ENCODE results near the gene TDRD7.

TDRD7 gene

DNA sequence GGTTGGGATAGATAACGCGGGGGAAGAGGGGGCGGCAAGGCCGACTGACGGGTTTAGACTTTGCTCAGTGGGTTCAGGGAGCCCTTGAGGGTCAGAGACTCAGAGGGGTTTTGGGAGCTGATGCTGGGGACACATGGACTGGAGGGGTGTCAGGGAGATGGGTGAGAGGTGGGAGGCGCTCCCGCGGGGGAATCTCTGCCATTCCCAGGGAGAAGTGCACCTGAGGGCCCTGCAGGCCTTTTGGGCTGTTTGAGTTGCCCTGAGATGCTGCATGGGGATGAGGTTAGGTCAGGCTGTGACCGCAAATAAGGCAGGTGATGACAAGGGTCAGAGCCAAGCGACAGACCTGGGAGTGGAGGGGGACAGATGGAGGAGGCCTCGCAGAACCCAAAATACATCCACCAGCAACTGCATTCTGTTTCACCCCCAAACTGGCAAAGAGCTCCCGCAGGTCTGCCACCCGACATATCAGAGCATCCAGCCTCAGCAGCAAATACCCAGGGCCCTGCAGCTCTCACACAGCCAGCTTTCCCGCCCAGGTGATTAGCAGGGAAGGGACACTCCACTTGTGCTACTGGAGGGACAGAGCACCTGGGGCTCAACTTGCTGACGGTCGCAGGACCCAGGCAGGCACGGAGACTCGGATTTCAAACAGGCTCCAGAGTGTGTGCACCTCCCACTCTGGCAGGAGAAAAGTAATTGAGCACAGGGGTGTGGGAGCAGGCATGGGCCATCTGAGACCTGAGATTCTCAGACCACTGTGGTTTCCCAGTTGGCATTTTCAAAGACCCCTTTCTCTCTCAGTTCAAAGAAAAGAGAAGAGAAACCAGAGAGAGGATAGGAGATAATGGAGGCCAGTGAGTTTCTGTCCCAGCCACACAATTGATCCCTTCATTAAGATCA, 116.0 kb downstream of the TDRD7 start:
- no peak for DNase-seq (ENCODE audit: low read depth)

DNA sequence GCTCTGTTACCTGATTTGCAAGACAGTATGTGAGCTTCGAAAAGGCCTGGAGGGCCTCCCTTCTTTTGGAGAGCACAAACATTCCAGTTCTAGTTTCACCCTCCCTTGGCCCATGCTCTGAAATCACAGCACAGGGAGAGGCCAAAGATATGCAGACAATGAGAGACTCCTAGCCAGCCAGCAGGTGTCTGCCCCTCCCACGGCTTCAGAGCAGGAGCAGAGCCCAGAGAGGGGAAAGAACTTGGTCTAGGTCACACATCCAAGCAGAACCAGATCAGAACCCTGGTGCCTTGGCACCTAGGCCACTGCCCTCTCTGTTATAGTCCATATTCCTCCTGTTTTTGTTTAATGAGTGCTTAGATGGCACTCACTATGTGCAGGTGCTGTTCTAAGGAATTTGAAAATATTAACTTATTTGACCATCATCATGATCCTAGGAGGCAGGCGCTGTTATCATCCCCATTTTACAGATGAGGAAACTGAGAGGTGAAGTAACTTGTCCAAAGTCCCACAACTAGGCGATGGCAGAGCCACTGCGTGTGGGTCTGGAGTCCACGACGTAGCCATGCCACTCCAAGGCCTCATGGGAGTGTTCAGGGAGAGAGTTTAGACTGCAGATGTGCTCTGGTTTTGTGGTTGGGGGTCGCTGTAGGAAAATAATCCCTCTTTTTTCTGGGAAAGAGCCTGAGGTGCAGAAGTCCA, 116.8 kb downstream of the TDRD7 start:
- no peak for DNase-seq (ENCODE audit: low read depth)

DNA sequence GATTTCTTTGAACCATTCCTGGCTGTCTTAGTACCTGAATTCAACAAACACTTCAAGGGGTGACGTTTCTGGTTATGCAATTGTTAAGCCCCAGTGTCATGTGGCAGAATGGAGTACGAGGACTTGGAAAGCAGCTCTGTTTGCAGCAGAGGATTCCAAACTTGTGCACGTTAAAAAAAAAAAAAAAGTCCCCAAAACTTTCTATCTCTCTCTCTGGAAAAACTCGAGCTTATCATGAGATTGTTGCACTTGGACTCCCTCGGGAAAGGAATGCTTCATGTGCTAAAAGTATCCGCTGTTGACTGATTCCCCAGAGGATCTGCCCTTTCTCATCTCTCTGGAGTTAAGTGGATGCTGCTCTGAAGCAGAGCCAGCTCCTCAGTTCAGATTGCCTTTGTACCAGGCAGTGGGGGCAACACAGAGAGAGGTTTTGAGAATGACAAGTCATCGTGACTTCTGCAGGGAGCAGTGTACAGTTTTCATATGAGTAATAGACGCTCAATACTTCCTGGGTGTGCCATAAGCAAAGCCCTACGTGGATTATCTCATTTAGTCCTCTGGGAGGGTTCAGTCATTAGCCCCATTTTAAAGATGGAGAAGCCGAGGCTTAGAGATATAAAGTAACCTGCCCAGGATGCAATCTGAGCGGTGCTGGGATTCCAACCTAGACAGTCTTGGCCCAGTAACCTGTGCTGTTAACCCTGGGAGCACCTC, 117.6 kb downstream of the TDRD7 start:
- DNase-seq (ENCODE audit: low read depth) = no peak

DNA sequence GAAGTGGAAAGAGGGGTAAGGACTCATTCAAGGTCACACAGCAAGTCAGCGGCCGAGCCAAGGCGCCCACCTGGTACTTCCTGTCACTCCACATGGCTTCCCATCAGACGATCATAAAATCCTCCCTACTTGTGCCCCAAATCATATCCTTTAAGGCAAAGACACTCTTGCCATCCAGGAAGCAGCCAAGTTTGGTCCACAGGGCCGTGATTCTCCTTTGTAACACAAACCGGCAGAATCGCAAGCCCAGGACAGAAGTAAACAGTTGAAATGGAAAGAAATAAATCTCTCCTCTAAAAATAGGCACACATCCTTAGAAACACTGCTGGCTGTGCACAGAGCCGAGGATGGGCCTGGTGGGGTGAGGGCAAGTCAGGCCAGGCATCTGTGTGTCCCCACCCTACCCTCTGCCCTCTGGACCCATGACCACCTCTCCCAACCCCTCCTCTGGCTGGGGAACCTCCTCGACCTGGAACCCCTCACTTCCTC, 120.0 kb downstream of the TDRD7 start:
- DNase-seq (ENCODE audit: low read depth) = no peak

DNA sequence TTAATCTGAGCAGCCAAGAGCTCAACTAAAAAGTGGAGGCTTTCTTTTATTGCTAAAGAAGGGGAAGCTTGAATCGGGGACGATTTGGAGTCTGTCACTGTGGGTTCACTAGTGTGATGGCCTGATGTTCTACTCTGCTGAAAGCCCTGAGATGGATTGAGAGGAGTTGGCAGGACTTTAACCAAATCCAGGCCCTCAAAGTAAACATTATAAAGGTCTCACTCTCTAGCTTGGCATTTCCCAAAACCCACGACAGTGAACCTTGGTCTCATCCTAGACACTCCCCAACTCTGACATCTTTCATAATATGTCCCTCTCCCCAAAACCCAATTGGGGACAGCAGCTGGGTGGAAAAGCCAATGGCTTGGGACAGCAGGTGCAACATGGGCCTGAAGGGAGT, 122.3 kb downstream of the TDRD7 start:
- DNase-seq (ENCODE audit: low read depth) = no peak

DNA sequence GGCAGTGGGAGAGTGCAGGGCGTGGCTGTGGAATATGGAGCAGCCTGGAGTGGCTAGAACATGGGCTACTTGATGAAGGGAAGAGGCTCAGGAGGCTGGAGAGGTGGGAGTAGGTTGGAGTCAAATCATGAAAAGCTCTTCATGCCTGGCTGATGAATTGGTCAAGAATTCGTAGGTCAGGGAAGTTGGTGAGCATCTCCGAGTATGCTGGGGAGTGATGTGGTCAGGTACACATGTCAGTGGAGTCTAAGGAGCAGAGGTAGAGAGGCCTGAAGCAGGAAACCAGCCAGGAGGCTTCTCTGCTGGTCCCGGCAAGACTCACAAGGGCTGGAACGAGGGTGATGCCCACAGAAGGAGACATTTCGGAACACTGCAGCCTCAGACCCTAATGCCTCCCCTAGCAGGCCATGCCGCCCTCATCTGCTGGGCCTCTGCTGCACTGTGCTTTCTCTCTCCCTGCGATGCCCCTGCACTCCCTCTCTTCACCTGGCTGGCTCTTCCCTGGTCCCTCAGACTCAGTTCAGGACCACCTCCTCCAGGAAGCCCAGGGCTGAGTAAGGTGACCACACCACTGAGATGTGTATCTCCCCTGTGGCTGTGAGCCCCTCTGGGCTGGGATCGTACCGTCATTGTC, 123.2 kb downstream of the TDRD7 start:
- no peak for DNase-seq (ENCODE audit: low read depth)

DNA sequence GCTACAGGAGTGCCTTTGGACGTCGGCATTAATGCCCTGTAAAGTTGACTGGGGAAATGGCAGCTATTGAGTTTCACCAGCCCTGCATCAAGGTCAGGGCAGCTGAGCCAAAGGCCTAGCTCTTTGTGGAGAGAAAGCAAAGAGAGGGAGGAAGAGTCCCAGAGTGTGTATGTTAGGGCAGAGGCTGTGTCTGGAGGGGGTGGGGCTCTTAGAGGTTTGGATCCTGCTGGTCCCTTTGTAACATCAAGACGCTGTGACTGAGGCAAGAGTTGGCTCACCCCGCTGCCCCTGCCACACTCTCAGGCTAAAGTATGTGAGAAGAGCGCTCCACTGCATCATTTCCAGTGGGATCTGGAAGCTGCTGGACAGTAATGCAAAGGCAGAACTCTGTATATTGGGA, 123.9 kb downstream of the TDRD7 start:
- DNase-seq (ENCODE audit: low read depth) = no peak

DNA sequence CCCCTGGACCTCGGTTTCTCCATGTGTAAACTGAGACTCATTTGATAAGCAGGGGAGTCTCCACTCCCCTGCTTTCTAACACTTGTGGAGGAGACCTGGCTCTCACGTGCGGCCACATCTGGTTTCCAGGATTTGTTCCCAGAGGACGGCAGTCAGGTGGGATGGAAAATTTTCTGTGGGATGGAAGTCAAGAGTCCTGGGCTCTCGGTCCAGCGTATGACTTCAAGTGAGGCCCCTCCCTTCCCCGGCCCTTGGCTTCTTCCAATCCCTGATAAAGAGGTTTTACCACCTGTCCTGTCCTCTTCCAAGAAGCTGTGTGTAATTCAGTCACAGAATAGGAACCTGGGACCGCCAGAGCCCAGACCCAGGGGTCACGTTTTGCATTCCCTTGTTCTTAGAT, 124.6 kb downstream of the TDRD7 start:
- DNase-seq (ENCODE audit: low read depth) = no peak

DNA sequence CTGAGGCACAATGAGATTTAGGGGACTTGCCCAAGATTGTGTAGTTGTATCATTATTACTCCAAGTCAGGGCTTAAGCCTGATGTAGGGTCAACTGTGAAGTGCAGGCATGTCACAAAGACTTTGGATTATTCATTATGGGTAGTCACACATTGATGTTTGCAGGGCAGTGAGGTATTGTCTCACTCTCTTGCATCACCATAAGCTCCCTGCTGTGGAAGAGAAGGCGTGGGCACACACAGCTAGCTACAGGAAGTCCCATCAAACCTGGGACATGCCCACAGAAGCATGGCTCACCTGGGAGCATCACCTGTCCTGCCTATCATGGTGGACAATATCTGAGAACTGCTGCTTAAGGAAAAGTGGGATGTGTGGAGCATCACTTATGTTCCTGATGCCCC, 131.7 kb downstream of the TDRD7 start:
- DNase-seq (ENCODE audit: low read depth) = no peak

DNA sequence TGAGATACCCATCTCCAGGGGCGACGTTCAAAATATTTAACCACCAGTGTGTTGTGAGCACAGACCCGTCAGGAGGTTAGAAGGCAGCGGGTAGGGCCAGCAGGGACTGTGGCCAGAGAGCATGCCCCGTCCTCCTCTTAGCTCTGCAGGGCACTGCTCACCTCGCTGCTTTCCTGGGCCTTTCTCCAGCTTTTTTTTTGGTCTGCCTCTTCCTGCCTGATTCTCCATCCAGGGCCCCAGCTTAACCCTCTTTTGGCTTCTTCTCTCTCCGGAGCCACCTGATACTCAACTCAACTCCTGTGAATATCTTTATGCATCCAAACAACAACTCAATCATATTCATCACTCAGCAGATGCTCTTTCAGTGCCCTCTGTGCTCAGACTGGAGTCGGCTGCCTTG, 133.6 kb downstream of the TDRD7 start:
- DNase-seq (ENCODE audit: low read depth) = no peak
